Activated naive CD8-positive, alpha-beta T cell treated with anti-CD3 and anti-CD28 coated beads, Interleukin-2, amount 50 U/mL, for 24 hours (primary cell): ENCODE data around the gene PC.
"Not testable (repeated sequence)": the region's sequence is repeated elsewhere in the genome, so short reads cannot be mapped to it uniquely, and the experiment has no call there.

Source experiments
- ATAC-seq: fragments of 150-1000 bp; cut with Tn5 transposase; one replicate; pipeline ENCODE4 v1.10.0; 2021
- DNase-seq: peaks from one replicate; pipeline ENCODE4 v3.0.0; 2021
- H3K27ac Mint-ChIP-seq: one replicate; pipeline ENCODE4 v1.8.0; 2021; ENCODE audit warnings: mild to moderate bottlenecking, mixed read lengths
- H3K27me3 Mint-ChIP-seq: one replicate; pipeline ENCODE4 v1.8.0; 2021; ENCODE audit warnings: mixed read lengths
- H3K36me3 Mint-ChIP-seq: one replicate; pipeline ENCODE4 v1.8.0; 2021; ENCODE audit warnings: low read depth, mixed read lengths
- H3K4me1 Mint-ChIP-seq: one replicate; pipeline ENCODE4 v1.8.0; 2021; ENCODE audit warnings: mixed read lengths
- H3K4me3 Mint-ChIP-seq: one replicate; pipeline ENCODE4 v1.8.0; 2021; ENCODE audit warnings: mild to moderate bottlenecking, moderate library complexity, mixed read lengths
- H3K9me3 Mint-ChIP-seq: one replicate; pipeline ENCODE4 v1.8.0; 2021; ENCODE audit warnings: mixed read lengths

The PC gene

GRCh38 chr11:66800720-66801428 is 157.3 kb downstream of the PC start:
- H3K27me3 Mint-ChIP-seq, result no peaks in the 10 kb centered on the region
- no peak overlapping the region for H3K4me3 Mint-ChIP-seq
- no peaks in the 10 kb centered on the region for H3K4me1 Mint-ChIP-seq
- no peak for DNase-seq
- H3K9me3 Mint-ChIP-seq, result no peaks in the 10 kb centered on the region
- no peak for ATAC-seq
- no peak overlapping the region for H3K27ac Mint-ChIP-seq
- peaks cover 5% of the 10 kb centered on the region for H3K36me3 Mint-ChIP-seq

DNA sequence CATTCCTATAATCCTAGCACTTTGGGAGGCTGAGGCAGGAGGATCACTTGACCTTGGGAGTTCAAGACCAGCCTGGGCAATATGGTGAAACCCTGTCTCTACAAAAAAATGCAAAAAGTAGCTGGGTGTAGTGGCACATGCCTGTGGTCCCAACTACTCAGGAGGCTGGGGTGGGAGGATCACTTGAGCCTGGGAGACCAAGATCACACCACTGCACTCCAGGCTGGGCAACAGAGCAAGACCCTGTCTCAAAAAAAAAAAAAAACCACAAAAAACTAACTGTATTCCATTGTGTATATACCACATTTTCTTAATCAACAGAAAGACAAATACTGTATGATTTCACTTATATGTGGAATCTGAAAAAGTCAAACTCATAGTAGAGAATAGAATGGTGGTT is 158.4 kb downstream of the PC start:
- not testable (repeated sequence) for H3K4me1 Mint-ChIP-seq, H3K9me3 Mint-ChIP-seq, DNase-seq, H3K27ac Mint-ChIP-seq, H3K27me3 Mint-ChIP-seq, H3K4me3 Mint-ChIP-seq, ATAC-seq, H3K36me3 Mint-ChIP-seq
